Activated naive CD8-positive, alpha-beta T cell treated with anti-CD3 and anti-CD28 coated beads, Interleukin-2, amount 50 U/mL, for 24 hours (primary cell): Measurements from ENCODE around the gene MARF1.
"Not testable (repeated sequence)": the region's sequence is repeated elsewhere in the genome, so short reads cannot be mapped to it uniquely, and the experiment has no call there.

Experiments used
- ATAC-seq: fragments of 150-1000 bp; cut with Tn5 transposase; one replicate; pipeline ENCODE4 v1.10.0; 2021
- DNase-seq: peaks from one replicate; pipeline ENCODE4 v3.0.0; 2021
- H3K27ac Mint-ChIP-seq: one replicate; pipeline ENCODE4 v1.8.0; 2021; ENCODE audit warnings: mild to moderate bottlenecking, mixed read lengths
- H3K27me3 Mint-ChIP-seq: one replicate; pipeline ENCODE4 v1.8.0; 2021; ENCODE audit warnings: mixed read lengths
- H3K36me3 Mint-ChIP-seq: one replicate; pipeline ENCODE4 v1.8.0; 2021; ENCODE audit warnings: low read depth, mixed read lengths
- H3K4me1 Mint-ChIP-seq: one replicate; pipeline ENCODE4 v1.8.0; 2021; ENCODE audit warnings: mixed read lengths
- H3K4me3 Mint-ChIP-seq: one replicate; pipeline ENCODE4 v1.8.0; 2021; ENCODE audit warnings: mild to moderate bottlenecking, moderate library complexity, mixed read lengths
- H3K9me3 Mint-ChIP-seq: one replicate; pipeline ENCODE4 v1.8.0; 2021; ENCODE audit warnings: mixed read lengths

The MARF1 gene

DNA sequence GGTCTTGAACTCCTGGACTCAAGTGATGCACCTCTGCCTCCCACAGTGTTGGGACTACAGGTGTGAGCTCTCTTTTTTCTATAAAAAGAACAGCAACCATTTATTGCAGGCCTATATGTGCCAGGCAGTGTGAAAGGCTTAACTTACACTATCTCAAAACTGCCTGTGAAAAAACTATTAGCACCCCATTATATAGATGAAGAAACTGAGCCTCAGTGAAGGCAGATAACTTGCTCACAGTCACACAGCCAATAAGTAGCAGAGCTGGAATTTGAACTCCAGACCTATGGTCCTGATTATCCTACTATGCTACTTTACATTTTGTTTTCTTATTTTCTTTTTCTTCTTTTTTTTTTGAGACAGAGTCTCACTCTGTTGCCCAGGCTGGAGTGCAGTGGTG lies 22.2 kb upstream of the MARF1 start:
- no peak for DNase-seq
- no peak for ATAC-seq
- no peak overlapping the region for H3K27ac Mint-ChIP-seq
- H3K9me3 Mint-ChIP-seq, result no peaks in the 10 kb centered on the region
- no peak overlapping the region for H3K4me3 Mint-ChIP-seq
- peaks cover 45% of the 10 kb centered on the region for H3K36me3 Mint-ChIP-seq
- H3K27me3 Mint-ChIP-seq, result no peaks in the 10 kb centered on the region
- peaks cover 14% of the 10 kb centered on the region for H3K4me1 Mint-ChIP-seq

DNA sequence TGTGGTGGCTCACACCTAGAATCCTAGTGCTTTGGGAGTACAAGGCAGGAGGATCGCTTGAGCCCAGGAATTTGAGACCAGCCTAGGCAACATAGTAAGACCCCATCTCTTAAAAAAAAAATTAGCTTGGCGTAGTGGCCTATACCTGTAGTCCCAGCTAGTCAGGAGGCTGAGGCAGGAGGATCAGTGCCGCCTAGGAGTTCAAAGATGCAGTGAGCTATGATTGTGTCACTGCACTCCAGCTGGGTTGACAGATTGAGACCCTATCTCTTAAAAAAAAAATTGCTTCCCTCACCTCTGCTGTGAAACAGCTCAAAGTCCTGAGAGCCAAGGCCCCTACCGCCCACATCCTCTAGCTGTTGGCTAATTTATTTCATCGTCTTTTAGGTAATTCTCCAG lies 17.2 kb upstream of the MARF1 start:
- H3K27me3 Mint-ChIP-seq, result no peaks in the 10 kb centered on the region
- H3K9me3 Mint-ChIP-seq, result no peaks in the 10 kb centered on the region
- no peak overlapping the region for H3K27ac Mint-ChIP-seq
- ATAC-seq, result no peak
- H3K4me3 Mint-ChIP-seq, result no peak overlapping the region
- H3K36me3 Mint-ChIP-seq, result peaks cover 38% of the 10 kb centered on the region
- DNase-seq, result no peak
- peaks cover 38% of the 10 kb centered on the region for H3K4me1 Mint-ChIP-seq

DNA sequence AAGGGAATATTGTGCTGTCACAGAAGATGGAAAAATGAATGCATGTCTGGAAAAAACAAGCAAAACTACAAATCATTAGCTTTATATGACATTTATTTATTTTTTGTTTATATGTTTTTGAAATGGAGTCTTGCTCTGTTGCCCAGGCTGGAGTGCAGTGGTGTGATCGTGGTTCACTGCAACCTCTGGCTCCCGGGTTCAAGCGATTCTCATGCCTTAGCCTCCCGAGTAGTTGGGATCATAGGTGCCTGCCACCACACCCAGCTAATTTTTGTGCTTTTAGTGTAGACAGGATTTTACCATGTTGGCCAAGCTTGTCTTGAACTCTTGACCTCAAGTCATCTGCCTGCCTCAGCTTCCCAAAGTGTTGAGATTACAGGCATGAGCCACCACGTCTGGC lies 15.6 kb upstream of the MARF1 start:
- ATAC-seq, result no peak
- no peak for DNase-seq
- H3K27me3 Mint-ChIP-seq, result no peaks in the 10 kb centered on the region
- peaks cover 42% of the 10 kb centered on the region for H3K36me3 Mint-ChIP-seq
- H3K9me3 Mint-ChIP-seq, result no peaks in the 10 kb centered on the region
- H3K4me1 Mint-ChIP-seq, result peaks cover 47% of the 10 kb centered on the region
- no peak overlapping the region for H3K4me3 Mint-ChIP-seq
- H3K27ac Mint-ChIP-seq, result peak overlapping the region; percentile 73

DNA sequence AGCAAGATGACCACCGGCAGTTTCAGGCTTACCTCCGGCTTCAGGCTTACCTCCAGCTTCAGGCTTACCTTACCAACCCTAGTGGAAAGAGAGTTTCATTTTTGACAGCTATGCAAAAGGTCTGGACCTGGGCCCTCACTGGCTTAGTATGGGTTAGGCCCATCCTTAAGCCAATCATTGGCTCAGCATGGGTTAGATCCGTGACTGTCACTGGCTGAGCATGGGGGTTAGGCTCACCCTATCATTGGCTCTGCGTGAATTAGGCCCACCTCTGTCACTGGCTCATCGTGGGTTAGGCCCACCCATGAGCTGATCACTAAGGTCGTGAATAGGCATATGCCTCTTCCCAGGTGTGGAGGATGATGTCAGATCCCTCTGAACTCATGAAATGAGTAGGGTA lies 15.2 kb upstream of the MARF1 start:
- Mint-ChIP-seq H3K4me1 (peaks cover 51% of the 10 kb centered on the region), H3K27me3 (no peaks in the 10 kb centered on the region), H3K9me3 (no peaks in the 10 kb centered on the region), H3K27ac (no peak overlapping the region), H3K4me3 (no peak overlapping the region), H3K36me3 (peaks cover 45% of the 10 kb centered on the region)
- ATAC-seq, result peak; percentile 52
- DNase-seq, result no peak

DNA sequence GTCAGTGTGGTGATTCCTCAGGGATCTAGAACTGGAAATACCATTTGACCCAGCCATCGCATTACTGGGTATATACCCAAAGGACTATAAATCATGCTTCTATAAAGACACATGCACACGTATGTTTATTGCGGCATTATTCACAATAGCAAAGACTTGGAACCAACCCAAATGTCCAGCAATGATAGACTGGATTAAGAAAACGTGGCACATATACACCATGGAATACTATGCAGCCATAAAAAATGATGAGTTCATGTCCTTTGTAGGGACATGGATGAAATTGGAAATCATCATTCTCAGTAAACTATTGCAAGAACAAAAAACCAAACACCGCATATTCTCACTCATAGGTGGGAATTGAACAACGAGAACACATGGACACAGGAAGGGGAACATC lies 12.6 kb upstream of the MARF1 start:
- H3K36me3 Mint-ChIP-seq, result peaks cover 40% of the 10 kb centered on the region

DNA sequence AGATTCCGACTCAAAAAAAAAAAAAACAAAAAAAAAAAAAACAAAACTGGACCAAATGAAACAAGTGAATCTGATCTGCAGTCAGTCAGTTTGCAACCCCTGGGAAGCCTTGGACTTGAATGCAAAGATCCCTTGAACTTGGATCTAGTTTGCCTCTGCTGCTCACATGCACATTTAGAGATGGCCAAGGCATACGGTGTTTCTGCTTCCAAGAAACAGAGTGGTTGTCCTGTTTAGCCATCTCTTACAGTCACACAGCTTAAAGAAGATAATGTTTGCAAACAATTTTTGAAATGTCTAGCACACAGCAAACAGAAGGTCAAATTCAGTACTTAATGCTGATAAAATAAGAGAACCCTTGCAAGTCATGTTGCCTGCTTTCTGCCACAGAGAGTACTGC lies 11.6 kb upstream of the MARF1 start:
- Mint-ChIP-seq H3K36me3 (peaks cover 37% of the 10 kb centered on the region), H3K4me1 (peaks cover 60% of the 10 kb centered on the region), H3K9me3 (no peaks in the 10 kb centered on the region), H3K27me3 (peaks cover 2% of the 10 kb centered on the region), H3K4me3 (no peak overlapping the region), H3K27ac (no peak overlapping the region)
- DNase-seq, result no peak
- no peak for ATAC-seq

More for the DNA sequence above, 12.6 kb upstream of the MARF1 start:
- H3K27ac Mint-ChIP-seq, H3K9me3 Mint-ChIP-seq, H3K27me3 Mint-ChIP-seq, H3K4me3 Mint-ChIP-seq, ATAC-seq, DNase-seq: not testable (repeated sequence)
- peaks cover 63% of the 10 kb centered on the region for H3K4me1 Mint-ChIP-seq

DNA sequence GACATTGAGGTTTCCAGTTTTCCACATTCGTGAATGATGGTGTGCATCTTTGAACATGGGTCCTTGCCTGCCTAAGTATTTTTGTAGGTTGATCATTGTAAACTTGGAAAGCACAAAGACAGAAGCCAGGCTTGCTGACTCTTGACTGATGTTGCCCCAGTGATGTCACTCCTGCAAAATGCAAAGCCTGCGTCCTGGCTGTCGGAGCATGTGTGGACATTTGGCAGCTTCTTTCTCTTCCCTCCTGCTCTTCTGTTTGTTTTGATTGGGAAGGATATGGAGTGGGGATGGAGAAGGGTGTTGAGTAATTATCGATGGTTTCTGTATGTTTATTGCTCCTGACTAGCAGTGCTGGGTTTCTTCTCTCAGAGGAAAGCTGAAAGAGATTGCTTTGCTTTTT lies 10.3 kb upstream of the MARF1 start:
- DNase-seq, result no peak
- H3K9me3 Mint-ChIP-seq, result no peaks in the 10 kb centered on the region
- no peak overlapping the region for H3K27ac Mint-ChIP-seq

DNA sequence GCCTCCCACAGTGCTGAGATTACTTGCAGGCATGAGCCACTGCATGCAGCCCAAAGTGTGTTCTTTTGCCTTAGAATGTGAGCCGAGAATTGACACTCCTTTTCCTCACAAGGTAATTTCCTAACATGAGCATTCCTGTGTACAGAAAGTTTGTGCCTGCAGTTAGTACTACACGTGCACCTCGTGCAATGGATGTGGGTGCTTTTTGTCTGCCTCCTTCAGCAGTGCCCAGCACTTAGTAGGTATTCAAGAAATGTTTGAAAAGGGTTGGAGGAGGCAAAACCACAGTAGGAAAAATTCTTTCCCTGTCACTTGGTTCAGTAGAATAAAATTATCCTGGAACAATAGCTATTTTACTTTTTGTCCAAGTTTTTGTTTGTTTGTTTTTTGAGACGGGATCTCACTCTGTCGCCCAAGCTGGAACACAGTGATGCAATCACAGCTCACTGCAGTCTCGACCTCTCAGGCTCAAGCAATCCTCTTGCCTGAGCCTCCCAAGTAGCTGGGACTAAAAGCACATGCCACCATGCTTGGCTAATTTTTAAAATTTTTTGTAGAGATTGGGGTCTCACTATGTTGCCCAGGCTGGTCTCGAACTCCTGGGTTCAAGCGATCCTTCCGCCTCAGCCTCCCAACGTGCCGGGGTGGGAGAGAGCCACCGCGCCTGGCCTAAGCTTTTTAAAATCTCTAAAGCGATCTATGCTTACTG lies 9.5 kb upstream of the MARF1 start:
- ATAC-seq, result no peak
- DNase-seq, result no peak
- Mint-ChIP-seq H3K36me3 (peaks cover 28% of the 10 kb centered on the region), H3K4me3 (peak overlapping the region; percentile 100), H3K4me1 (peaks cover 47% of the 10 kb centered on the region), H3K9me3 (no peaks in the 10 kb centered on the region), H3K27me3 (peaks cover 2% of the 10 kb centered on the region), H3K27ac (peak overlapping the region; percentile 56)

More for the DNA sequence above, 10.3 kb upstream of the MARF1 start:
- no peak for ATAC-seq
- Mint-ChIP-seq H3K36me3 (peaks cover 32% of the 10 kb centered on the region), H3K4me3 (peak overlapping the region; percentile 100), H3K27me3 (peaks cover 2% of the 10 kb centered on the region), H3K4me1 (peaks cover 55% of the 10 kb centered on the region)

DNA sequence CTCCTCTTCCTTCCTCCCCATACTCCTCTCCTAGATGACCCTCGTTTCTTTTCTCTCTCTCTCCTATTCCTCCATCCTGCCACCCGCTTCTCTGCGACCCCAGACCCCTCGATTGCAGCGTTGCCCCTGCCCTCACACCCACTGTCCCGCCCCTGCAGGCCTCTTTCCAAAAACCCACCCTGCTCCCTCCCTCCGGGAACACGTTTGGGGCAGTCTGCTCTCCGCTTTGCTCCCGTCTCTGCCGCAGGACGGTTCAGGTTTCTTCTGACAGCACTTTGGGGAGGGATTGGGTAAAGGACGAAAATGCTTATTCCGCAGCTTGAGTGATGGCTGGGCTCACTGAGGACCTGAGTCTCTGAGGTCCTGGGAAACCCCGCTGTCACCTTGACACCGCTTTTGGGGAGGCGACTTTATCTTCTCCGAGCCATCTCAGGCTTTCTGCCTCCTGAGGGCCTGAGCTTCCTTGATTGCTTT lies 7.8 kb upstream of the MARF1 start:
- peak; percentile 57 for ATAC-seq

DNA sequence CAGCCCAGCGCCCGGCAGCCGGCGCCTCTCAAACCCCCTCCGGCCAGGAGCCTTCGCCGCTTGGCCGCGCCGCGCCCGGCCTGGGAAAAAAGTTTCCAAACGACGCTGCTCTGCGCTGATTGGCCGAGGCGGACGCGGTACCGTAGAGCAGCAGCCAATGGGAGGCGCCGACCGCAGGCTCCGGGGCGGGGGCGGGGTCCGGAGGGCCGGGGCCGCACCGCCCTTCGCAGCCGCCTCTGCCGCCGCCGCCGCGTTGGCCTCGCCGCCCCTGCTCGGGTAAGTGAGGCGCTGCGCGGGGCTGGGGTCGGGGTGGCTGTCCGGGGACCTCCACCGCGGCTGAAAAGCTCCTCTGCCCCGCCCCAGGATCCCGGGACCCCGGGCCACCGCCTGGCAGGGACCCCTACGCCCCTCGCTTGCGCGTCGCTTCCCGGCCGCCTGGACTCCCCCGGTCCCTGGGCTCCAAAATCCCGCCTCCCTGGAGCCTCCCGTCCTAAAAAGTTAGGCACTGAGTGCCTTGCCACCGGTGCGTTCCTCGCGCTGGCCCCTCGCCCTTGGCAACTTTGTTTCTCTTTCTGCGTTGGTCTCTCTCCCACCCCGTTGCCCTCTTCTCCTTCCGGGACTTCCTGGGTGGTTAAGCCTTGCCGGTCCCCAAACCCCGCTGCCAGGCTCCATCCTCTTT lies 7.2 kb upstream of the MARF1 start, which contains the start of gene NDE1:
TSS of gene NDE1 (plus strand) at position 227 of the 679 bp plus-strand sequence. CDS start 14,534 bp downstream, outside the sequence.
- Mint-ChIP-seq H3K4me3 (peak within 1 kb of the TSS; percentile 100), H3K27me3 (peaks cover 2% of the 10 kb centered on the region), H3K27ac (peak within 1 kb of the TSS; percentile 98), H3K4me1 (peaks cover 52% of the 10 kb centered on the region), H3K36me3 (peaks cover 21% of the 10 kb centered on the region), H3K9me3 (no peaks in the 10 kb centered on the region)
- peak; percentile 91 for DNase-seq
- ATAC-seq, result peak; percentile 94

More for the DNA sequence above, 7.8 kb upstream of the MARF1 start:
- Mint-ChIP-seq H3K4me3 (peak overlapping the region; percentile 100), H3K27ac (peak overlapping the region; percentile 98), H3K9me3 (no peaks in the 10 kb centered on the region), H3K27me3 (peaks cover 2% of the 10 kb centered on the region), H3K36me3 (peaks cover 24% of the 10 kb centered on the region), H3K4me1 (peaks cover 50% of the 10 kb centered on the region)
- peak; percentile 53 for DNase-seq

DNA sequence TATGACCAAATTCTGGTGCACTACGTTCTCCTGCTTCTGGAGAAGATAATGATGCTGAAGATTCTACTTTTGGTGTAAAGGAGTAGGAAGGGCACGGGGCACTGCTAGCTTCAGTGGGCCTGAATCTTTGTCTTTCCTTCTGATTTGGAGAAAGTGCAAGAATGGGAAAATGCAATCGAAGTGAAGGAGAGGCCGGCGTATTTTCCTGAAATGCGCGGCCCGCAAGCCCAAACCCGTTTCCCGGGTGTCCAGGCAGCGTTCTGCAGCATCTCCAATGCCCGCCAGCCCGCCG lies 6.7 kb upstream of the MARF1 start:
- Mint-ChIP-seq H3K4me3 (peak overlapping the region; percentile 100), H3K27ac (peak overlapping the region; percentile 89), H3K4me1 (peaks cover 55% of the 10 kb centered on the region), H3K9me3 (no peaks in the 10 kb centered on the region), H3K27me3 (peaks cover 2% of the 10 kb centered on the region), H3K36me3 (peaks cover 19% of the 10 kb centered on the region)
- no peak for ATAC-seq
- no peak for DNase-seq

DNA sequence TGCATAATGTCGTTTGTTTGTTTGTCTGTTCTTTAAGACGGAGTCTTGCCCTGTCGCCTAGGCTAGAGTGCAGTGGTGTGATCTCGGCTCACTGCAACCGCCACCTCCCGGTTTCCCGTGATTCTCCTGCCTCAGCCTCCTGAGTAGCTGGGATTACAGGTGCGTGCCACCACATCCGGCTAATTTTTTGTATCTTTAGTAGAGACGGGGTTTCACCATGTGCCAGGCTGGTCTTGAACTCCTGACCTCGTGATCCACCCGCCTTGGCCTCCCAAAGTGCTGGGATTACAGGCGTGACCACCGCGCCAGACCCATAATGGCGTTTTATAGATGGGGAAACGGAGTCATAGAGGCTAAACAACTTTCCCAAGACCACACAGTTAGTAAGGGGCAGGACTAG lies 6.4 kb upstream of the MARF1 start:
- peaks cover 57% of the 10 kb centered on the region for H3K4me1 Mint-ChIP-seq
- H3K27ac Mint-ChIP-seq, result peak overlapping the region; percentile 89
- peaks cover 17% of the 10 kb centered on the region for H3K36me3 Mint-ChIP-seq
- DNase-seq, H3K27me3 Mint-ChIP-seq, H3K9me3 Mint-ChIP-seq, ATAC-seq: not testable (repeated sequence)
- H3K4me3 Mint-ChIP-seq, result peak overlapping the region; percentile 100

DNA sequence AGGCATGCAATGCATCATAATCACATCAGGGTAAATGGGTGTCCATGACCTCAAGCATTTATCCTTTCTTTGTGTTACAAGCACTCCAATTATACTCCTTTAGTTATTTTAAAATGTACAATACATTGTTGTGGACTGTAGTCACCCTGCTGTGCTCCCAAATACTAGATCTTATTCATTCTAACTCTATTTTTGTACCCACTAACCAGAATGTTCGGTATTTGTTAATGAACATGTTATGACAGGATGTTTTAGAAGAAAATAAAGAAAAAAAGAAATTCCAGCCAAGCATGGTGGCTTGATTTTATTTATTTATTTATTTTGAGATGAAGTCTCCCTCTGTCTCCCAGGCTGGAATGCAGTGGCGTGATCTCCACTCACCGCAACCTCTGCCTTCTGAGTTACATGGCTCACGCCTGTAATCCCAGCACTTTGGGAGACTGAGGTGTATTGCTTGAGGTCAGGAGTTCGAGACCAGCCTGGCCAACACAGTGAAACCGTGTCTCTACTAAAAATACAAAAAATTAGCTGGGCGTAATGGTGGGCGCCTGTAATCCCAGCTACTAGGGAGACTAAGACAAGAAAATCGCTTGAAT lies 5.3 kb upstream of the MARF1 start:
- ATAC-seq, result no peak
- Mint-ChIP-seq H3K4me1 (peaks cover 56% of the 10 kb centered on the region), H3K27ac (no peak overlapping the region), H3K27me3 (peaks cover 2% of the 10 kb centered on the region), H3K4me3 (no peak overlapping the region), H3K36me3 (peaks cover 11% of the 10 kb centered on the region), H3K9me3 (no peaks in the 10 kb centered on the region)
- no peak for DNase-seq

DNA sequence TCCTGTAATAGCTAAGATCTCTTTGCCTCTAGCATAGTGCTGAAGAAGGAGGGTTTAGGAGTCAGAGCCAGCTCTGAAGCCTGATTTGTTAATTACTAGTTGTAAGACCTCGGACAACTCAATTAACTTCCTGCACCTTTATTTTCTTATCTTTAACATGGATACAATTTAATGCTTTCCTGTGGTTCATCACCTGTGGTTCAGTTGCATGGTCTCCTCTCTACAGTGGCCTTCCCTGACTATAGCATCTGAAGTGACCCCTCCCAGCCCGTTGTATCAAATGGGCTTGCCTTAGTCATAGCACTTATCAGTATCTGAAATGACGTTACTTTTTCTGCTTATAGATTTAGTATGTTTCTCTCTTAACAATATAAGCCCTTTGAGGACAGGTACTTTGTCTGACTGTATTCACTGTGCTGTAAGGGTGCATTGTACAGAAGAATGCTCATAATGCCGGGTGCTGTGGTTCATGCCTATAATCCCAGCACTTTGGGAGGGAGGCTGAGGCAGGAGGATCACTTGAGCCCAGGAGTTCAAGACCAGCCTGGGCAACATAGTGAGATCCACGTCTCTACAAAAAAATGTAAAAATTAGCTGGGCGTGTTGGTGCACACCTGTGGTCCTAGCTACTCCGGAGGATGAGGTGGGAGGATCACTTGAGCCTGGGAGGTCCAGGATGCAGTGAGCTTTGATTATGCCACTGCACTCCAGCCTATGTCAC lies 4.5 kb upstream of the MARF1 start:
- no peak overlapping the region for H3K4me3 Mint-ChIP-seq
- DNase-seq (no peak), ATAC-seq (no peak)
- H3K36me3 Mint-ChIP-seq, result peaks cover 4% of the 10 kb centered on the region
- H3K4me1 Mint-ChIP-seq, result peaks cover 49% of the 10 kb centered on the region
- no peaks in the 10 kb centered on the region for H3K9me3 Mint-ChIP-seq
- H3K27ac Mint-ChIP-seq, result no peak overlapping the region
- H3K27me3 Mint-ChIP-seq, result peaks cover 2% of the 10 kb centered on the region
